ENCODE measurements around the gene LMF1. TPM values are rescaled to one million over a fixed set of nuclear protein-coding genes. Genes with fewer than 3 reads are reported as not detected.

Gene LMF1
- polyA plus RNA-seq, 1 donor from 2014 or later = 16.2 TPM

- Histone ChIP-seq H3K9me3 (ENCODE audit: low read length) (no peaks in the 10 kb centered on the region), H3K9ac (ENCODE audit: low read length) (no peak overlapping the region), H3K4me3 (ENCODE audit: low read length) (no peak overlapping the region), H4K20me1 (ENCODE audit: insufficient read depth) (no peaks in the 10 kb centered on the region), H3F3A (ENCODE audit: insufficient read depth, low read length, poor library complexity, severe bottlenecking) (no peaks in the 10 kb centered on the region), H3K4me2 (ENCODE audit: low read length) (no peak overlapping the region), H3K27me3 (ENCODE audit: insufficient read depth, low read depth, low read length) (no peaks in the 10 kb centered on the region), H3K79me2 (replicated peaks; ENCODE audit: insufficient read depth, low read length) (no peaks in the 10 kb centered on the region), H3K36me3 (ENCODE audit: insufficient read depth, low read length) (peaks cover 6% of the 10 kb centered on the region), H2AFZ (ENCODE audit: low read depth, low read length) (no peak overlapping the region), H3K27ac (ENCODE audit: low read length) (no peak overlapping the region), H3K9me2 (ENCODE audit: insufficient read depth, low read length) (no peaks in the 10 kb centered on the region)
- no peak for TF ChIP-seq MXI1 (conservative IDR thresholded peaks at IDR 0.05; ENCODE audit: poor library complexity, severe bottlenecking)
- no peak for TF ChIP-seq SMC3 (conservative IDR thresholded peaks at IDR 0.05; ENCODE audit: poor library complexity)
- TF ChIP-seq EP300 (conservative IDR thresholded peaks at IDR 0.05; ENCODE audit: poor library complexity, severe bottlenecking) = no peak
- no peak for TF ChIP-seq REST (IDR thresholded peaks at IDR 0.05; ENCODE audit: borderline replicate concordance)
- TF ChIP-seq TAF1 (IDR thresholded peaks at IDR 0.05; ENCODE audit: low read depth) = no peak
- TF ChIP-seq EZH2 (IDR thresholded peaks at IDR 0.05; ENCODE audit: borderline replicate concordance, insufficient read depth, low read length, poor library complexity, severe bottlenecking) = no peak
- no peak for TF ChIP-seq RAD21 (conservative IDR thresholded peaks at IDR 0.05)
- TF ChIP-seq, protein P1, sequence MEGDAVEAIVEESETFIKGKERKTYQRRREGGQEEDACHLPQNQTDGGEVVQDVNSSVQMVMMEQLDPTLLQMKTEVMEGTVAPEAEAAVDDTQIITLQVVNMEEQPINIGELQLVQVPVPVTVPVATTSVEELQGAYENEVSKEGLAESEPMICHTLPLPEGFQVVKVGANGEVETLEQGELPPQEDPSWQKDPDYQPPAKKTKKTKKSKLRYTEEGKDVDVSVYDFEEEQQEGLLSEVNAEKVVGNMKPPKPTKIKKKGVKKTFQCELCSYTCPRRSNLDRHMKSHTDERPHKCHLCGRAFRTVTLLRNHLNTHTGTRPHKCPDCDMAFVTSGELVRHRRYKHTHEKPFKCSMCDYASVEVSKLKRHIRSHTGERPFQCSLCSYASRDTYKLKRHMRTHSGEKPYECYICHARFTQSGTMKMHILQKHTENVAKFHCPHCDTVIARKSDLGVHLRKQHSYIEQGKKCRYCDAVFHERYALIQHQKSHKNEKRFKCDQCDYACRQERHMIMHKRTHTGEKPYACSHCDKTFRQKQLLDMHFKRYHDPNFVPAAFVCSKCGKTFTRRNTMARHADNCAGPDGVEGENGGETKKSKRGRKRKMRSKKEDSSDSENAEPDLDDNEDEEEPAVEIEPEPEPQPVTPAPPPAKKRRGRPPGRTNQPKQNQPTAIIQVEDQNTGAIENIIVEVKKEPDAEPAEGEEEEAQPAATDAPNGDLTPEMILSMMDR (IDR thresholded peaks at IDR 0.05; ENCODE audit: poor library complexity, severe bottlenecking) = no peak
- TF ChIP-seq POLR2AphosphoS5 (IDR thresholded peaks at IDR 0.05) = no peak
These were observed 44.1 kb downstream of the LMF1 start for GRCh38 chr16:926715-927114.

GRCh38 chr16:924806-925205 is 46.0 kb downstream of the LMF1 start:
- Histone ChIP-seq H4K20me1 (ENCODE audit: insufficient read depth) (no peaks in the 10 kb centered on the region), H3K9ac (ENCODE audit: low read length) (no peak overlapping the region), H3K9me2 (ENCODE audit: insufficient read depth, low read length) (no peaks in the 10 kb centered on the region), H3K27me3 (ENCODE audit: insufficient read depth, low read depth, low read length) (no peaks in the 10 kb centered on the region), H2AFZ (ENCODE audit: low read depth, low read length) (no peak overlapping the region), H3K9me3 (ENCODE audit: low read length) (no peaks in the 10 kb centered on the region), H3K27ac (ENCODE audit: low read length) (no peak overlapping the region), H3K79me2 (replicated peaks; ENCODE audit: insufficient read depth, low read length) (no peaks in the 10 kb centered on the region), H3K4me3 (ENCODE audit: low read length) (no peak overlapping the region), H3F3A (ENCODE audit: insufficient read depth, low read length, poor library complexity, severe bottlenecking) (no peaks in the 10 kb centered on the region), H3K36me3 (ENCODE audit: insufficient read depth, low read length) (peaks cover 6% of the 10 kb centered on the region), H3K4me2 (ENCODE audit: low read length) (no peak overlapping the region)
- TF ChIP-seq POLR2AphosphoS5 (IDR thresholded peaks at IDR 0.05) (no peak), TAF1 (IDR thresholded peaks at IDR 0.05; ENCODE audit: low read depth) (no peak), SMC3 (conservative IDR thresholded peaks at IDR 0.05; ENCODE audit: poor library complexity) (no peak), MXI1 (conservative IDR thresholded peaks at IDR 0.05; ENCODE audit: poor library complexity, severe bottlenecking) (no peak), EP300 (conservative IDR thresholded peaks at IDR 0.05; ENCODE audit: poor library complexity, severe bottlenecking) (no peak), REST (IDR thresholded peaks at IDR 0.05; ENCODE audit: borderline replicate concordance) (no peak), EZH2 (IDR thresholded peaks at IDR 0.05; ENCODE audit: borderline replicate concordance, insufficient read depth, low read length, poor library complexity, severe bottlenecking) (no peak), RAD21 (conservative IDR thresholded peaks at IDR 0.05) (no peak)
- TF ChIP-seq, protein P1 (IDR thresholded peaks at IDR 0.05; ENCODE audit: poor library complexity, severe bottlenecking) = no peak

All from neural cell (in vitro differentiated cells).